NCI-H460 (cell line): ENCODE data around the gene PLIN5. TPM values are rescaled to one million over a fixed set of nuclear protein-coding genes. Genes with fewer than 3 reads are reported as not detected.

Experiments used
- DNase-seq: peaks from one replicate; pipeline ENCODE4 v3.0.0-alpha.2; 2016; ENCODE audit warnings: low read depth; ENCODE audit errors: extremely low read depth
- total RNA-seq: library from RNA; depleted of rRNA; stranded (reverse); fragments of >200 nt; shearing (Covaris generic); gene quantifications from 2 replicates; pipeline ENCODE4 v1.2.3, GENCODE V29; 2014

PLIN5 gene
- total RNA-seq, 1 experiment from 2014 or later, result not detected

DNA sequence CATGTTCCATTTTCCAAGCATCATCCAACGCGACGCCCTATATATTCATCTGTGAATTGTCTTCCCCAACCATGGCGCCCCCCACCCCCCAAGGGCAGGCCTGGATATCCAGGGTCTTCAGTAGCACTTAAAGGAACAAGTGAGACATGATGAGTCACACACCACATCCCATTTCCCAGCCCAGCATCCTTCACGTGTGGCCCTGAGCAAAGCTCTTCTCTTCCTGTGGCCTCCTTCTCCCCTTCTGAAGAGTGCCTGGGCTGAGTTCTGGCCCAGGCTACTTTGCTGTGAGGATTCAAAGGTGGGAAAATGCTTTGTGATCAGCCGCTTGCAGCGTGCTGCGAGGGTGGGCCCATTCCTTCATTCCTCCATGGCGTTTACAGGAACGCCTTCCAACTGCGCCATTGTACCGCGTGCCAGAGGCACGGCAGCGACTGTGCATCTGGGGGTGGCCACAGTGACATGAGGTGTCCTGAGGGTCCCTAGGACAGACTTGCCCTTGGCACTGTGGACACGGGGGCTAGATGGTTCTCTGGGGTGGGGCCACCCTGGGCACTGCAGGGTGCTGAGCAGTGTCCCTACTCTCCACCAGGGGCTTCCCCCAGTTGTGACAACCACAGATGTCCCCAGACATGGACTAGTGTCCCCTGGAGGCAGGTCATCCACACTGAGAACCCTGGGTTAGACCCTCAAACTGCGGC, 28.4 kb downstream of the PLIN5 start:
- DNase-seq, result no peak

DNA sequence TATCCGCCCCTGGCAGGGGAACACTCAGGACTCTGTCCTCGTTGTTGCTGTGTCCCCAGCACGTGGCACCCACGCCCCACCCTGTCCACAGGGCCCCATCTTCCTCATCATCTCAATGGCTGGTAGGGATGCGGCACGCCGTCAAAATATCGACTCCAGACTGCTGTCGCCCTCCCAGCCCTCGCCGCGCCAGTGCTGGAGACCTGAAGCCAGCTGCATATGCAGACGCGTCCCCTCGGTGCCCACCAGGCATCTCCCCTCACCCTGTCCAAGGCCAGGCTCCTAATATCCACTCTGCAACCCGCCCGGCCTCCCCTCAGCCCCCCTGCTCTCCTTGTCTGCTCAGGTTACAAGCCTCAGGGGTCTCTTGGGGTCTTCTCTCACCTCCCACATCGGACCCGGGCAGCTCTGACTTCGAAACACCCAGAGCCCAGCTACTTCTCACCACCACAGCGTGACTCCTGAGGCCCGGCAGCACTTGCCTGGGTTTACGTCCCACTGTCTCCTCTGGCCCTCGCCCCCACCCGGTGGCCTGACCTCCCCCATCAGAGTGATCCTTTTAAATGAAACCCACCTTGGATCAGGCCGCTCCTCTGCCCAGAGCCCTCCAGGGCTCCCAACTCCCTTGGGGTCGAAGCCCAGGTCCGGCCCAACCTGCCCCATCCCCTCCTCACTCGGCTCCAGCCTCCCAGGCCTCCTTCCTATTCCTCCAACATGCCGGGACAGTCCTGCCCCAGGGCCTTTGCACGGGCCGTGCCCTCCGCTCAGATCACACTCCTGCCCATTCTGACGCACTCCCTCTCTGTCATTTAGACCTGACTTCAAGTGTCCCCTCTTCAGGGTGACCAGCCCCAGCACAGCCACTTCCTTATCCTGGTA, 29.2 kb downstream of the PLIN5 start:
- no peak for DNase-seq

DNA sequence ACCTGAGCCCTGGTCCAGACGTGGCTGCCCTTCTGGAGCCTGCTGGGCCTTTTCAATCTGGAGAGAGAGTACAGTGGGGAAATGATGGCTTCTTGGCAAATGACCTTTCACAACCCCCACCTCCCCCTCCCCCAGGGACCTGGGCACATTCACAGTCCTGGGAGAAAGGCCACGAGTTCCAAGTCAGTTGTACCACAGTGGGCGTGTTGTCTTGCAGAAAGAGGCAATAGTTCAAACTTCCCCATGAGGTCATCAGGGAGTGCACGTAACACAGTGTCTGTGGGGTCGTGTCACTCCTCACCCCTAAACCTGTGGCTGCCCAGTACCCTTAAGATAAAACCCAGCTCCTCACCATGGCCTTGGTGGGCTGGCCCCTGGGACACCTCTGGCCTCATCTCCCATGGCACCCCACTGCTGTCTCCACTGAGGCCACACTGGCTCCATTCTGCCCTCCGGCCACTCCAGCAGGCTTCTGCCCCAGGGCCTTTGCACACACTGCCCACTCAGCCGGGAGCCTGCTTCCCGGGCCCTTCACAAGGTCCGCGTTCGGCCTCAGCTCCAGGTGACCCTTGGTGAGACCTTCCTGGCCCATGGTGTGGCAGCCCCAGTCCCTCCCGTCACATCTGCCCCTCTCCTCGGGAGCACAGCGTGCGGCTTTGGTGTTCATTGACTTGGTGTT, 30.0 kb downstream of the PLIN5 start:
- no peak for DNase-seq

DNA sequence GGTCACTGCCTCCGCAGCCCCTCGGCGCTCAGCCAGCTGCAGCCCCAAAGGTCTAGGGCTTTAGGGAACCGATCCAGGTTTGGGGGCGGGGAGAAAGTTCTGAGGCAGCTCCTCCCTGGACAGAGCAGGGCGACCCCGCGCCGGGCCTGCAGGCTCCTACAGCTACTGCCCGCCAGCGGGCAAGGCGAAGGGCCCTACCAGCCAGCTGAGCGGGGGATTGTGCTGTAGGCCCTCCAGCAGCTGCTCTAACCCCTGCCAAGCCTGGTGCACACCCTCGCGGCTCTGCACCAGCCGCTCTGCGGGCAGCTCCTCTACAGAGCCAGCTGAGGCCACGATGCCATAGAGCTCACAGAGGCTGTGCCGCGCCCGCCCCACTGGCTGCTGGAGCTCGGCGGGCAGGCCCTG, 30.7 kb downstream of the PLIN5 start:
- DNase-seq, result no peak

DNA sequence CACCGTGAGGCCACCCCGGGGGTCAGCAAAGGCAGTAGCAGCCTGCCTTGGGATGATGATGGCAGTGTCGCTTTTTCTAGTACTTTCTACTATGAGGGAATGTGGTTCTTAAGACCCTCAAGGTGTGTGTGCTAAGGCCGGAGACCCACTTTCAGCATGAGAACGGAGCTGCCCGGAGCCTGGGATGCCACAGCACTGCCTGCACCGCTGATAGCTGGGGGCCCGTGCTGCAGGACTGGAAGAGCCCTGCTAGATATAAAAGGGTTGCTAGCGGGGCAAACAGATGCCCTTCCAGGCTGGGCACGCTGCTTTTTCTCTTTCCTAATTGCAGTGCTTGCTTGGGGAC, 31.2 kb downstream of the PLIN5 start:
- DNase-seq, result no peak

DNA sequence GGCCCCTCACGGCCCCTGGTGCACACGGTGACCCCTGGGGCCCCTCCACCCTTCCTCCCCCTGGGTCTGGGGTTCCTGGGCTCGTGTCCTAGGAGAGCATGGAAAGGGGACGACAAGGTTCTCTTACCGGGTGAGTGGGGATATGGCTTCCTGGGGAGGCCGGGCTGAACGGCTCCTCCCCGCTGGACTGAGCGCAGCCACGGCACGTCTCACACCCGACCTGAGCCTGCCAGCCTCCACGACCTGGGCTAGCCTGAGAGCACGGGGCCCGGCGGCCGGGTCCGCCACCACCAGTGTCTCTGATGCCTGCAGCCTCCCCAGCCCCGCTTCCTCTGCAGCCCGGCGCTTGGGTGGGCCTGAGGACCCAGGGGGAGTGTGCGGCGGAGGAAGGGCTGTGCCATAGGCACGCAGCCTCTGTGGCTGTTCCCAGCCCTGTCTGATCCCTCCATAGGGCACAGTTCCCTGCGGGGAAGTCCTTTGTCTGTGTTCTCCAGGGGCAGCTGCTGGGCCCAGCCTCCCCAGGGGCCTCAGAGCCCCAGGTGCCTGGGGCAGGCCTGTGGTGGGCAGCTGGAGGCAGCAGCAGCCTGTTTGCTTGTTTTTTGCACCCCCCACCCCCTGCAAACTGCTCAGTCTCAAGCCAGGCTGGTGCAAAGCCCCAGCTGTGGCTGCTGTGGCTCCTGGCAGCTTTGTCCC, 31.7 kb downstream of the PLIN5 start:
- no peak for DNase-seq

DNA sequence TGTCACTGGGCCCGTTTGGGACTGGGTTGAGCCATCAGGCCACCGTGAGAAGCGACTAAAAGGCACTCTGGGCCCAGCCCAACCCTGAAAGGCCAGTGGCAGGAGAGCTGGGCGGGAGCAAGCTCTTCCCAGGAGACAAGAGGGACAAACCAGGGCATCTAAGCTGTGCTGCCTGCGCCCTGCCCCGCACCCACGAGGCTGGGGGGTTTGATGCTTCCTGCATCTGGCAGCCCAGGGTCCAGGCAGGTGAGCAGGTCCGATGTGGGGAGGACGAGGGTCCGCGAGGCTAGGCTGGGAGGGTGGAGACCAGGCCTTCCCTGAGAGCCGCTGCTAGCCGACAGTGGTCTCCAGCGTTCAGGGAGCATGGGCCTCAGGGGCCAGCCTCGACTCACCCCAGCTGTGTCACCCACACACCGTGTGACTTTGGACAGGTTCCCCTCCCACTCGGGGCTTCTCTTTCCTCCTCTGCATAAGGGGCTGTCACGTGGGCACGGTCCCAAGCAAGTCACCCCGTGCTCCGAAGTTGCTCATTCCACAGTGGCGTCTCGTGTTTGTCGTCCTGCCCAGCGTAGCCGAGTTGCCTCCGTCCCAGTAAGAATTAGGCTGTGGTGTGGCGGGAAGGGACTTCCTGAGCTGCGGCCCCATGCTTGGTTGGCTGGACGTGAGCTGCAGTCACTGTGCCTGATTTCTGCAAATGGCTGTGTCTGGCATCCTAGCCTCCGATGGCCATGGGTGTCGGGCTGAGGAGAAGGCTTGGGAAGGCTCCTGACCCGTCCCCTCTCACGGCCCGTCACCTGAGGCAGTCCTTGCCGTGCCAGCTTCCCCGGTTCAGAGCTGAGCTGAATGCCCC, 32.5 kb downstream of the PLIN5 start:
- DNase-seq, result no peak

DNA sequence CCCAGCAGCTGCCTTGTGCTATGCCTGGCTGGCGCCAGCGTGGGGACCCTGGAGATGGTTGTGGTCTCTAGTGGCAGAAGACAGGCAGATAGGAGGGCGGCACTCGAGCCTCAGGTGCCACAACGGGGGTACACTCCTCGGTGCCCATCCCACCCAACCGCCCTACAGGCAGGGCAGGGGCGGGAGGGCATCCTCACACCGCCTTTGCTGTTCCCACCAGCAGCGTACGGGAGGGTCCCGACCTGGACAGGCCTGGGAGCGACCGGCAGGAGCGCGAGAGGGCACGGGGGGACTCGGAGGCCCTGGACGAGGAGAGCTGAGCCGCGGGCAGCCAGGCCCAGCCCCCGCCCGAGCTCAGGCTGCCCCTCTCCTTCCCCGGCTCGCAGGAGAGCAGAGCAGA, 33.3 kb downstream of the PLIN5 start:
- no peak for DNase-seq

DNA sequence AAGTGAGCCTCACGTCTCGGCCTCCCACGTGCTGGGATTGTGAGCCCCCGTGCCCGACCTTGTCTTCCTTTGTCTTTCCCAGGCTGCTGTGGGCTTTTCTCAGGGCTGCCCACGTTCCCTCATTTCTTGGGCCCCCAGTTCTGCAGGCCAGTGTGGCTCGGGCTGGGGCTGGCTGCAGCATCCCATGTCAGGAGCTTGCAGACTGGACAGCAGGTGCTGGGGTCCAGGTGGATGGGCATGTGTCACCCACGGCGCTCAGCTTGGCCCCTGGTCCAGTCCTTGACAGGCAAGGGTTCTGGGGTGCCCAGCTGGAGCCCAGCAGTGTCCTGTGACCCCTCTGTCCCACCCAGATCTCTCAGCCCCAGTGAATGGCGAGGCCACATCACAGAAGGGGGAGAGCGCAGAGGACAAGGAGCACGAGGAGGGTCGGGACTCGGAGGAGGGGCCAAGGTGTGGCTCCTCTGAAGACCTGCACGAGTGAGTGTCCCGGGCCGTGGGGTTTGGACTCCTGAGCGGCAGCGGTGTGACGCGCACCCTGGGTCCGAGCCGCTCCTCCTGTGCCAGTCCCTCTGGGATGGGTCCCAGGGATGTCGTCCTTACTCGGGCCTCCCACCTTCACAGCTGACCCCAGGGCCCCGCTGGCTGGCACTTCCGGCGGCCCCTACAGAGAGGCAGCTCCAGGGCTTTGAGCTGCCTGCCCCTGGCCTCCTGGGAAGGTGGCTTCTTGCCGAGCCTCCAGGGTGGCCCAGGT, 34.0 kb downstream of the PLIN5 start:
- no peak for DNase-seq

DNA sequence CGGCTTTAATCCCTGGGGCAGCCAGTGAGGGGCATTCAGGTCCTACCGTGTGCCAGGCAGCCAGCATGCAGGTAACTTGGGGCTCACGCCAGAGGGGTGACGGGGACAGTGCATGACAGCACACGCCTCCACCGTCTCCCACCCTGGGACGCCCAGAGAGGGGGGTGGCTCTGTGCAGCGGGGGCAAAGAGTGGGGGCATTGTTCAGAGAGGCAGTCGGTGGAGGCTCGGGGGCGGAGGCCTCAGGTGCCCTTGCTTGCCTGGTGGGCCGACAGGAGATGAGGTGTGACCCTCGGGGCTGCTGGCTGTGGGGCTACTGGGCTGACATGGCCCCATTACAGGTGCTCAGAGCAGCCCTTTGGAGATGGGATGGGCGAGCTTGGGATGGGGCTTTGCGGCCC, 35.2 kb downstream of the PLIN5 start:
- no peak for DNase-seq

DNA sequence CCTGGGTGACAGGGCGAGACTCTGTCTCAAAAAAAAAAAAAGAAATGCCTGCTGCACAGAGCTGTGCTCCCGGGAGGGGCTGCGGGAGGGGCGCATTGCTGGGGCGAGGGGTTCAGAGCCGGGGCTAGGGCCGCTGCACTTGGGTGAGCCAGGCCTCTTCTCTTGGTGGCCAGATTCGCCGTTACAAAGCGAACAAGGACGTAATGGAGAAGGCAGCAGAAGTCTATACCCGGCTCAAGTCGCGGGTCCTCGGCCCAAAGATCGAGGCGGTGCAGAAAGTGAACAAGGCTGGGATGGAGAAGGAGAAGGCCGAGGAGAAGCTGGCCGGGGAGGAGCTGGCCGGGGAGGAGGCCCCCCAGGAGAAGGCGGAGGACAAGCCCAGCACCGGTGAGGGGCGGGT, 35.7 kb downstream of the PLIN5 start:
- no peak for DNase-seq

DNA sequence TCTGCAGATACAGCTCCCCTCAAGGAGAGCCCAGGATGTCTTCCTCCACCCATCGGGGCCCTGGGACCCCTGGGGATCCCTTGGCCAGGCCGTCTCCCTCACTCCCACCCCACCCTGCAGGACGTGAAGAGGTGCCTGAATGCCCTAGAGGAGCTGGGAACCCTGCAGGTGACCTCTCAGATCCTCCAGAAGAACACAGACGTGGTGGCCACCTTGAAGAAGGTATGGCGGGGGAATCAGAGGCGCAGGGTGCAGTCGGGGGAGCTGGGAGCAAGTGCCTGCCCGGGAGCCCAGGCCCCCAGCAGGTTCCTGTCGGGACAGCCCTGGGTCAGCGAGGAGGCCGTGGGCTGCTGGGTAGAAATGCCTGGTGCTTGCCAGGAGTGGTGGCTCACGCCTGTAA, 36.3 kb downstream of the PLIN5 start:
- DNase-seq, result no peak

DNA sequence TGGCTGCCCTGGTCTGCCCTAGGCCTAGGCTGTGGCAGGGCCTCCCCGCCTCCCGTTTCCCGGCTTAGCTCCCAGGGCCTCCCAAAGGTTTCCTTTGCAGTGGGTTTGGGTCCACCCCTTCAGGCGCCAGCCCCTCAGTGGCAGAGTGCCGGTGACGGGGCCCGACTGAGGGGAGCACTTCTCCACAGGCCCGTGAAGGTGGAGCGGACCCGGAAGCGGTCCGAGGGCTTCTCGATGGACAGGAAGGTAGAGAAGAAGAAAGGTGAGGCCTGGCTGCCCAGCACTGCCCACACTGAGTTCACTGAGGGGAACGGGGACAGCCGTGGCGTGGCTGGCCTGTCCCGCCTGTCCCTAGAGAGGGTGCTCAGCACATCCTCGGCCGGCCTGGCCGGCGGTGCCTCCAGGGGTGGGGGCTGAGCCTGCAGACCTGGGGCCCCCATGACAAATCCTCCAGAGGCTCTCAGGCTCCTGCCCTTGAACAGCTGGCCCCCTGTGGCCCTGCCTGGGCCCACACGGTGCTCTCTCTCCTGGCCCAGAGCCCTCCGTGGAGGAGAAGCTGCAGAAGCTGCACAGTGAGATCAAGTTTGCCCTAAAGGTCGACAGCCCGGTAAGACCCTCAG, 37.1 kb downstream of the PLIN5 start:
- no peak for DNase-seq

DNA sequence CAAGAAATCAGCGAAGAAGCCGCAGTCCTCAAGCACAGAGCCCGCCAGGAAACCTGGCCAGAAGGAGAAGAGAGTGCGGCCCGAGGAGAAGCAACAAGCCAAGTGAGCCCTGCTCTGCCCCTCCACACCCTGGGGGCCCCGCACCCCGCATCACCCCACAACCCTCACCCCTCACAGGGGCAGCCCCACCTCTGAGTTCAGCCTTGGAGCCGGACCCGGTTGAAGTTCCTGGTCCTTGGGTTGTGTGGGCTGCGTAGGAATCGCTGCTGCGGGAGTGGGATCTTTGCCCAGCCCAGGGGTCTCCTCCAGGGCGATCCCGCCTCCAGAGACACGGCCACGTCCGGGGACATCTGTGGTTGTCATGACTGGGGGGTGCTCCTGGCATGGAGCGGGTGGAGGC, 38.7 kb downstream of the PLIN5 start:
- DNase-seq, result no peak

DNA sequence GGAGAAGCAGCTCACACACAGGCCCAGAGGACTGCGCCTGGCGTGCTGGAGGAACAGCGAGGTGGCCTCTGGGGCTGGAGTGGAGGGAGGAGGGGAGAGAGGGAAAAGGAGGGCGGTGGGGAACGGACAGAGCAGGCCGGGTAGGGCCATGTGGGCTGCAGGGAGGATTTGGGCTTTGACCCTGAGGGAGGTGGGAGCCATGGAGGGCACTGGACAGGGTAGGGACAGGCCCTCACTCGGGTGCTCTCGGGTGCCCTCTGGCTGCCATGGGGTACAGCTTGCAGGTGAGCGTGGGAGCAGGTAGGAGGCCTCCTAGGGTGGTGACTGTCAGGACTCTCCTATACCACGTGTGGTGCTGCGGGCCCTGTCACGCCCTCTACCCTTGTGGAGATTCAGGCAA, 39.6 kb downstream of the PLIN5 start:
- DNase-seq, result peak; percentile 9

DNA sequence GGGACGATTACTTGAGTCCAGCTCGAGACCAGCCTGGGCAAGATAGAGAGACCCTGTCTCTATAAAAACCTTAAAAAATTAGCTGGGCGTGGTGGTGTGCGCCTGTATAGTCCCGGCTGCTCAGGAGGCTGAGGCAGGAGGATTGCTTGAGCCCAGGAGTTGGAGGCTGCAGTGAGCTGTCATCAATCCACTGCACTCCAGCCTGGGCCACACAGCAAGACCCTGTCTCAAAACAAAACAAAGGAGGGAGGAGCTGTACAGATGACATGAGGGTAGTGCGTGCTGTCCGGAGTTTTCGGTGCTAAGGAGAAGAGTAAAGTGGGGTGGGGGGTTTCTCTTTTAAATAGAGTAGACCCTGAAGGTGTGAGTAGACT, 40.3 kb downstream of the PLIN5 start:
- no peak for DNase-seq

DNA sequence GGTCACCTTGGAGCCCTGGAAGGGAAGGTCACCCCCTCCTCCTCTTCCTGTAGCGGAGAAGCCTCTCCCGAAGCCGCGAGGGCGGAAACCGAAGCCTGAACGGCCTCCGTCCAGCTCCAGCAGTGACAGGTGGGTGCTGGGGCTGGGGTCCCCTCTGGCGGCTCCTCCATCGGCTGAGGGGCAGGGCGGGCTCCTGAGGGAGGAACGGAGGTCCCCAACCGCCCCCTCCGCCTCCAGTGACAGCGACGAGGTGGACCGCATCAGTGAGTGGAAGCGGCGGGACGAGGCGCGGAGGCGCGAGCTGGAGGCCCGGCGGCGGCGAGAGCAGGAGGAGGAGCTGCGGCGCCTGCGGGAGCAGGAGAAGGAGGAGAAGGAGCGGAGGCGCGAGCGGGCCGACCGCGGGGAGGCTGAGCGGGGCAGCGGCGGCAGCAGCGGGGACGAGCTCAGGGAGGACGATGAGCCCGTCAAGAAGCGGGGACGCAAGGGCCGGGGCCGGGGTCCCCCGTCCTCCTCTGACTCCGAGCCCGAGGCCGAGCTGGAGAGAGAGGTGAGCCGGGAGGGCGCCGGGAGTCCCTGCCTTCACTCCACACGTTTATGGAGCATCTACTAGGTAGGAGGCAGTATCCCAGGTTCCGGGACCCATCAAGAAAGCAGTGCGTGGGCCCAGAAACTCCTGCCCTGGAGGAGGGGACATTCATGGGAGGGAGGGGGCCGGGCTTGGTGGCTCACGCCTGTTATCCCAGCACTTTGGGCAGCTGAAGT, 40.9 kb downstream of the PLIN5 start:
- no peak for DNase-seq
